ENCODE measurements around the gene CLCN7. TPM values are rescaled to one million over a fixed set of nuclear protein-coding genes. Genes with fewer than 3 reads are reported as not detected.

CLCN7 gene
- total and polyA plus RNA-seq, 2 experiments from 2014 or later, result 17.4 to 53.8 TPM

- no peak for TF ChIP-seq ZNF462 (CRISPR knock-in tag; IDR thresholded peaks at IDR 0.05)
Observed at GRCh38 chr16:1407753-1408152, 67.1 kb downstream of the CLCN7 start (continued).

DNA sequence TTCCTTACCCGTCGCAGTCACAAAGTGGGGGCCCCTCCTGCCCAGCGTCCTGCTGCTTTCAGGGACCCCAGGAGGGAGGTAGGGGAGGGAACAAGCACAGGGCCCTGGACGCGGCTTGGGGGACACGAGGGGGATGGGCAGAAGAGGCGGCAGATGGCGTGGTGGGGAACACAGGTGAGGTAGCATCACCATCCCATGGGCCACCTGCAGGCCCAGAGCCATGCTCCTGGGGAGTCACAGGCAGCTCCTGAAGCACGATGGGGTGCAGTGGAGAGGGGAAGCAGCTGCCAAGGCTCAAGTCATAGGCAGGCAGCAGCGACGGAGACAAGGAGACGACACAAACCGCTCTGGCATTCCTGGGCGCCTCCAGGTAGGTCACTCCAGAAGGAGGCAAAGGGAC lies 71.1 kb downstream of the CLCN7 start:
- no peaks in the 10 kb centered on the region for H3F3A ChIP-seq (replicated peaks; ENCODE audit: low read depth)
- Mint-ChIP-seq H3K4me3 (no peak overlapping the region), H3K9me3 (no peaks in the 10 kb centered on the region), H3K36me3 (ENCODE audit: low read depth) (peaks cover 10% of the 10 kb centered on the region; the same call in 2 of the 3 replicates), H3K27ac (no peak overlapping the region), H3K4me1 (no peaks in the 10 kb centered on the region), H3K27me3 (ENCODE audit: insufficient read depth, low read depth, poor library complexity) (peaks cover 18% of the 10 kb centered on the region)
- no peak overlapping the region for H2AFZ ChIP-seq
- H3K4me2 ChIP-seq, result no peak overlapping the region
- no peaks in the 10 kb centered on the region for H3K9me2 ChIP-seq (ENCODE audit: insufficient read depth)
- H3K27me3 ChIP-seq (ENCODE audit: insufficient read depth), result no peaks in the 10 kb centered on the region
- DNase-seq (ENCODE audit: low spot score) (no peak), ATAC-seq (no peak)
- H3K36me3 ChIP-seq (ENCODE audit: insufficient read depth), result no peaks in the 10 kb centered on the region
- peaks cover 12% of the 10 kb centered on the region for H4K20me1 ChIP-seq (replicated peaks; ENCODE audit: insufficient read depth)
- TF ChIP-seq NANOG (IDR thresholded peaks at IDR 0.05; ENCODE audit: borderline replicate concordance) (no peak), CTCF (conservative IDR thresholded peaks at IDR 0.05; ENCODE audit: low read depth in 2 of 2) (no peak)
- no peak overlapping the region for H3K27ac ChIP-seq (ENCODE audit: low read depth)
- H3K79me2 ChIP-seq (replicated peaks; ENCODE audit: insufficient read depth), result peaks cover 22% of the 10 kb centered on the region
- H3K4me3 ChIP-seq, result no peak overlapping the region
- no peaks in the 10 kb centered on the region for H3K4me1 ChIP-seq (ENCODE audit: insufficient read depth)

Data from GM23338 (cell line).